PC-3 (cell line): Measurements from ENCODE around the gene PTGIS.

Experiments
- EZH2 ChIP-seq: fragments of 300-600 bp; sonication (generic); IDR thresholded peaks from one replicate; pipeline ENCODE4 v1.6.1; 2017; ENCODE audit warnings: antibody characterized with exemption, mild to moderate bottlenecking, low read length; ENCODE audit not compliant: unreplicated experiment
- EZH2phosphoT487 ChIP-seq: fragments of 300-600 bp; sonication (generic); IDR thresholded peaks from 2 replicates; pipeline ENCODE4 v1.6.1; 2018; ENCODE audit warnings: mild to moderate bottlenecking, antibody characterized with exemption, low read length, borderline replicate concordance
- TF ChIP-seq, protein P1 (sequence below): fragments of 300-600 bp; sonication (generic); conservative IDR thresholded peaks from 2 replicates; pipeline ENCODE4 v1.5.1; 2017; ENCODE audit warnings: antibody characterized with exemption, low read depth, mild to moderate bottlenecking, low read length

DNA sequence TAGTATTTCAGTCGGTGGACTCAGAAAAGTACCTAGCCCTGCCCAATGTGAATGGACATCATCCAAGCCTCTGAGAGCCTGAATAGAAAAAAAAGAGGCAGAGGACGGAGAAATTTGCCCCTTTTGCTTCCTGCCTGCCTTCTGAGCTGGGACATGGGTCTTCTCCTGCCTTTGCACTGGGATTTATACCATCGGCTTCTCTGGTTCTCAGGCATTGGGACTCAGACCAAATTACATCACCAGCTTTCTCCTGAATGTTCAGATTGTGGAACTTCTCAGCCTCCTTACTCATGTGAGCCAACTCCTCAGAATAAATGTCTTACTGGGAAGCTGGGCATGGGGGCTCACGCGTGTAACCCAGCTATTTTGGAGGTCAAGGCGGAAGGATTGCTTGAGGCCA, 105.3 kb downstream of the PTGIS start:
- TF ChIP-seq, protein P1, sequence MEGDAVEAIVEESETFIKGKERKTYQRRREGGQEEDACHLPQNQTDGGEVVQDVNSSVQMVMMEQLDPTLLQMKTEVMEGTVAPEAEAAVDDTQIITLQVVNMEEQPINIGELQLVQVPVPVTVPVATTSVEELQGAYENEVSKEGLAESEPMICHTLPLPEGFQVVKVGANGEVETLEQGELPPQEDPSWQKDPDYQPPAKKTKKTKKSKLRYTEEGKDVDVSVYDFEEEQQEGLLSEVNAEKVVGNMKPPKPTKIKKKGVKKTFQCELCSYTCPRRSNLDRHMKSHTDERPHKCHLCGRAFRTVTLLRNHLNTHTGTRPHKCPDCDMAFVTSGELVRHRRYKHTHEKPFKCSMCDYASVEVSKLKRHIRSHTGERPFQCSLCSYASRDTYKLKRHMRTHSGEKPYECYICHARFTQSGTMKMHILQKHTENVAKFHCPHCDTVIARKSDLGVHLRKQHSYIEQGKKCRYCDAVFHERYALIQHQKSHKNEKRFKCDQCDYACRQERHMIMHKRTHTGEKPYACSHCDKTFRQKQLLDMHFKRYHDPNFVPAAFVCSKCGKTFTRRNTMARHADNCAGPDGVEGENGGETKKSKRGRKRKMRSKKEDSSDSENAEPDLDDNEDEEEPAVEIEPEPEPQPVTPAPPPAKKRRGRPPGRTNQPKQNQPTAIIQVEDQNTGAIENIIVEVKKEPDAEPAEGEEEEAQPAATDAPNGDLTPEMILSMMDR, result no peak
- TF ChIP-seq EZH2phosphoT487 (no peak), EZH2 (no peak)
